Right renal pelvis (tissue), 4 donors: ENCODE measurements around the gene SKIC8. TPM values are rescaled to one million over a fixed set of nuclear protein-coding genes. Genes with fewer than 3 reads are reported as not detected.

ENCODE experiments used
- DNase-seq, 4 donors: peaks; one replicate each; pipeline ENCODE4 v3.0.0-alpha.2; 2013; ENCODE audit warnings: low read depth in 4 of 4, low spot score in 3 of 4, missing footprints in 1 of 4
- polyA plus RNA-seq, 4 donors: library from polyadenylated mRNA; unstranded; fragments of 120-200 nt; gene quantifications; one replicate each; pipeline ENCODE4 v1.2.1, GENCODE V29; 2013; ENCODE audit not compliant: insufficient read length in 4 of 4

Gene SKIC8
- polyA plus RNA-seq, 4 donors, result 97.3 to 105 (median 99.3) TPM

DNA sequence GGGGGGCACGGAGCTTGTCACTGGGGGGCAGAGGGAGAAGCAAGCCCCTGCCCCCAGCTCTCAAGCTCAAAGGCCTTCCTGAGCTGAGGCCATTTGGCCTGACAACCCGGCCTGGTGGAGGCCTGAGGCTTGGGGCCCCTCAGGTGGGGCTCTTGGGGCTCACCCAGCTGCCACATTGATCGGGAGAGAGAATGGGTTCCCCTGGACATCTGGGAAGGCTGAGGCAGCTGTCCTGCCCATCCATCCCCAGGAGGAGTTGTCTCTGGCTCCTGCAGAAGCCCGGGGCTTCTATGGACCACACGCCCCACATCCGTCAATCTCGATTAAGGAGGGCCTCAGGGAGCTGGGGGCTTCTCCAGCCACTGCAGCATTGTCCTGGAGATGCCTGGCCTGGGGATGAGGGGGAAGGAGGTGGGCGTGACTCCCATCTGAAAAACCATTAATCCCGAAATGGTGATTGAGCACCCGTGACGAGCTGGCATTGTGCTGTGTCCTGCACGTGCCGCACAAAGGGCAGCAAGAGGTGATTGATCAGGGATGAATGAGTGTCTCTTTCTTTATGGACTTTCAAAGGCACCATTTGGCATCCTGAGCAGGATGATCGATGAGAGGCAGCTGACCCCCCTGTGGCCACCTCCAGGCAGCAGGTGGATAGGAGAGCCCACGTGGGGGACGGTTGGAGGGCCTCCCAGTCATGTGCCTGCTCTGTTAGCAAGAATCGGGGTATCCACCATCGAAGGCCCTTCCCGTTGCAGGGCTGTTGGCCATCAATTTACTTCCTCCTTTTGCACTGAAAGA is 23.5 kb upstream of the SKIC8 start:
- DNase-seq, result no peak

DNA sequence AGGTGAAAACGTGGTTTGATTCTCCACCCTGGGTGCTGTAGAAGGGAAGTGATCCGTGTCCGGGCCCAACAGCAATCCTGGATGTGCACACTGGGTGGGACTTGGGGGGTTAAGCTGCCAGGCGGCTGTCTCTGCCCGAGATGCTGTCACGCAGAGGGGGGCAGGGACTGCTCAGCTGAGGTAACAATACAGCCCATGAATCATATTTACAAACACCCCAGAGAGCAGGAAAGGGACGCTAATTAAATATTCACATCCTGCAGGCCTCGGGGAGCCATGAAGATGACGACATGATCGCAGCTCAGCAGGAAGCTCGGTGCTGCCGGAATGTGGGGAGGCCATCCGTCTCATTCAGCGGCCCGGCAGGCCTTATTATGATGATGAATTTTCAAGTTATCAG is 22.8 kb upstream of the SKIC8 start:
- no peak for DNase-seq

DNA sequence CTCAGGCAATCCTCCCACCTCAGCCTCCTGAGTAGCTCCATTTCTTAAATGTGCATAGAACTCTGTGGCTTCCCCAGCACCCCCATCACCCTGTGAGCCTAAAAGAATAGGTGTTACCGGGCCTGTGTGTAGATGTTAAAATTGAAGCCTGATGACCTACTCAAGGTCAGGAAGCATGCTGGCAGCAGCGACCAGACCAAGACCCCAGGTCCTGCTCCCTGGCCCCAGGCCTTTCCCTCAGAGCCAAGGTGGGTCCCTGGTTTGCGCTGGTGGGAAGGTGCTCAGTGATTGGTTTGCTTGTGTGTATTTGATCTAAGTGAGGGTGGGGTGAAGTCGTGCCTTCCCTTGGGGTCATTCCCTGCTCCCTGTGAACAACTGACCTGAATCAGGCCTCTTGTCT is 22.4 kb upstream of the SKIC8 start:
- no peak for DNase-seq

DNA sequence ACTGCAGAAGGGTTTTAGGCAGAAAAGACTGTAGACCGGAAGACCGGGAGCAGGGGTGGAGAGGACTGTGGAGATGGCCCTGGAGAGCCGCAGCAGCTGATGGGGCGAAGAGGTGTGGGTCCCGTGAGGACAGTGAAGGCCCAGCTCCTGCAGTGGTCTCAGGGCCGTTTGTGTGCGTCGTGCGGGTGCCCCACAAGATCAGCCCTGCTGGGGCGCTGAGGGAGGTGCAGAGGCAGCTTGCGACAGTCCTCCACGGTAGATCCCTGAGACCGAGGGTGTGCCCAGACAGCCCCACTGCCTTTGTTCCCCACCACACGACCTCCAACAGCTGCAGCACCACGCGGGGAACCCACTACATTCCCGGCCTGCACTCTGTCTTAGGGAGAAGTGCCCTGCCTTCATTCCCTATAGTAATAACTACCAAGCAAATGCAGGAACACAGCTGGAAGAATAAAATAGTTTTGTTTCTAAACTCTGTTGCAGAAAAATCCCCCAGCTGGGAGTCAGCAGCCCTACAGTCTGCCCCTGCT is 21.7 kb upstream of the SKIC8 start:
- no peak for DNase-seq

DNA sequence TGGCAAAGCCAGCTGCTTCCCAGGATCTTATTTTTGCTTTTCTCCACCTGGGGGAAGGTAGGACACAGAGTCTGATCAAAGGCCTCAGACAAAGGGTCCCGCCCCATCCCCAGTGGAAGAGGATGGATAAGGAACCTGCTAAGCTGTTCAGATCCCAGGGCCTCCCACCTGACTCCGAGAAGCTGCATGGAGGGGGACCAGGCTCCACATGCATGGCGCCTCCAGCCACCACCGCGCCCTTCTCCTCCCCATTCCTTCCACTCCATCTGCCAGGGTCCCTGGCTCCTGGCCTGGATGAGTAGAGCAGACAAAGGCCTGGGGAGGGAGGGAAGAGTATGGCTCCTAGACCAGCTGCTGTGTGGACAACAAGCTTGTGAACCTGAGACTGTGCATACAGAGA is 20.8 kb upstream of the SKIC8 start:
- no peak for DNase-seq

DNA sequence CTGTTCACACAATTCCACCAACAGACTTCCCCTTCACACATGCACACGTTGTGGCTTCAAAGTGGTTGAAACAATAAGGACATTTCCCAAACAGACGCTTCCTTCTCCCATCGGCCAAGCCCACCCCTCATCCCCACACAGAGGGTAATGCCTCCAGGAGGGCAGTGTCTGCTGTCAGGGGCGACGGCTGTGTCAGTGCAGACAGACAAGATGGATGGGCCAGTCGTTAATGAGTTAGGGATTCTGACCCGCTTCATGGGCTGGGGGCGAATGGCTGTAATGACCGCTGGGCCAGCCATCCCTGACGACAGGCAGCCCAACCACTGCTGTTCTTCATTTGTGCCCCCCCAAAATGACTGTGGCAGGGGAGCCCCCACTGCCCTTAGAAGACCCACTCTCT is 20.2 kb upstream of the SKIC8 start:
- no peak for DNase-seq

DNA sequence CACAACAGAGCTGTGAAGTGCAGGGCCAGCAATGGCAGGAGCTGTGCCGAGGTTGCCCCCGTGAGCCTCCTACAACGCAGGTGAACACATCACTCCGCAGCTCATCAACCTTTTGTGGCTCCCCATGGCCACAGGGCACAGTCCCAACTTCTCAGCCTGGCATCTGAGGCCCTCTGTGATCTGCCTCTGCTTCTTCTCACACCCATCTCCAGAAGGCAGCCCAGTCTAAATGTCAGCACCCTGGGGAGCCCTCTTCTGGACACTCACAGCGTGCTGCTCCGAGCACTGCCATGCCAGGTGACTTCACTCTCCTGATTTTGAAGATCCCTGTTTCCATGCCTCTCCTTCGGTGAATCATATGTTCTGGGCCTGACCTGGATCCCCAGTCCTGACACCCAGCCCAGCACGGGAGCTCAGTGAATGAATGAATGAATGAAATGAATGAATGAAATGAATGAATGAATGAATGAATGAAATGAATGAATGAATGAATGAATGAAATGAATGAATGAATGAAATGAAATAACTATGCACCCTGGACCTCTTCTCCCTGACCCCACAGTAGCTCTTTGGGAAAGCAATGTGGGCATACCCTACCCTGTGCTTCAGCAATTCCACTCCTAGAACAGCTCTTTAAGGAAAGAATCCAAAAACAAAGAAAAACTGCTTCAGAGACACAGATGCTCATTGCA is 17.9 kb upstream of the SKIC8 start:
- no peak for DNase-seq

DNA sequence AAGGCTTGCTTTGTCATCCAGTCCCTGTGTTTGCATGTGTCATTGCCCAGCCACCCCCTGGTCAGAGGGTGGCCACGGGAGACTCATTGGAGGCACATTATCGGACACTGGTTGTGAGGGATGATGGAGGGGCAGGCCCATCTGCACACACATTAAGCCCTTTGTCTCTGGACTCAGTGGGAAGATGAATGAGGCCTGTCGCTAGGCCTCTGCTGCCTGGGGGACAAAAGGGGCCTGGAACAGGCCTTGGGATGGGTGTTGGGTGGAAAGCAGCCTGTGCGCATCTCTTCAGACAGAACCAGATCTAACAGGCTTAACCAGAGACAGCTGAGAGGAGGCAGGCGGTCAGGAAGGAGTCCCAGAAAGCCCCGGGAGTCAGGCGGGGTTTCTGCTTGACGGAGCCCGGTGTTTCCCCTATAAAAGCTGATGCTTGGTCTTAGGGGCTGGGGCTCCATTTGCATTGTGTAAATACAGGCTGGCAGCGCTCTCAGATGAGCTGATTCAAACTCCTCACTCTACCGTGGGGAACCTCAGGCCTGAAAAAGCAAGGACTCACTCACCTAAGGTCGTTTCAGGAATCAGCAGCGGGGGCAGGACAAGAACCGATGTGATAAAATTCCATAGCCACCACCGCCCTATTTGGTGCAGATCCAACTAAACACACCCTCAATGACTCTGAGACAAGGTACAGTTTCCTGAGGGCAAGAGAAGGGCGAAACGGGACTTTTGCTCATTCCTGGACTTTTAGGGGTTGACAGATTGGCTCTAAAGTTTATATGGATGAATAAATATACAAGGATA is 17.1 kb upstream of the SKIC8 start:
- peak in 1 of 4 donors; percentile 45 for DNase-seq

DNA sequence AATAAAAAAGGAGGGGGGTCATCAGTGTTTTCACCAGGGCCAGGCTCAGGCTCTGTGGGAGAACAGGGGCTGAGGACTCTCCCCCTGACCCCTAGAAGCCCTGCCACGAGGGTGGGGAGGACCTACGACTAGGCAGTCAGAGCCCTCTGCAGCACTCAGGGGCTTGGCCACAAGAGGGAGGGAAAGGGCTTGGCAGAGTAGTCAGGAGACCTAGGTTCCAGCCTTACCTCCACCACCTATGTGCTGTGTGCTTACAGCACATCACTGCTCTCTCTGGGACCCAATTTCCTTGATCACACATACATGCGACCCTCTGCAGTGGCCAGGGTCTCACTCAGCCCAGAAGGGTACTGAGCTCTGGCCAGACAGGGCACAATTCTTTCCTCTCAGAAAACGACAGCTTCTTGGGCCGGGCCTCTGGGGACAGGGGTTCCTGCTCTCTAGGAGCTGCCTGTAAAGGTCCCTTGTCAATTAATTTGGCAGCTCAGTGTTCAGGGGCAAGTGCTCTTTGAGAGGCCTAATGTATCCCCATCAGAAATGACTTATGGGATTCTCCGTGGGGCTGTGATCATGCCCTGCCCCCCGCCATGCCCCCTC is 16.4 kb upstream of the SKIC8 start:
- no peak for DNase-seq

DNA sequence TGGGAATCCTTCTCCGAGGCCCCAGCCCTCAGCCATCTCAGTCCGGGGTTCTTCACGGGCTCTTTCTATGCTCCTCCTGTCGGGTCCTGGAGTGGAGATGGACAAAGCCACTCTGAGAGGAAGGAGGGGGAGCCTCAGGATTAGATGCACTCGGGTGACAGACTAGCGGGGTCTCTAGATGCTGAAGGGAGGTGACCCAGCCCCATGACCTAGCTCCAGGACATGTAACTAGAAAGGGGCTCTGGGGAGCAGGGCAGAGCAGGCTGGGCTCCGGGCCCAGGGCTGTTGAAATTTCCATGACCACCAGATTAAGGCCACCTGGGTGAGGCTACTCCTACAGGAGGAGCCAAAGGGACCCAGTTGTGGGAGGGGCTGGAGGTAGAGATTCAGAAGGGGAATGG is 14.8 kb upstream of the SKIC8 start:
- no peak for DNase-seq

DNA sequence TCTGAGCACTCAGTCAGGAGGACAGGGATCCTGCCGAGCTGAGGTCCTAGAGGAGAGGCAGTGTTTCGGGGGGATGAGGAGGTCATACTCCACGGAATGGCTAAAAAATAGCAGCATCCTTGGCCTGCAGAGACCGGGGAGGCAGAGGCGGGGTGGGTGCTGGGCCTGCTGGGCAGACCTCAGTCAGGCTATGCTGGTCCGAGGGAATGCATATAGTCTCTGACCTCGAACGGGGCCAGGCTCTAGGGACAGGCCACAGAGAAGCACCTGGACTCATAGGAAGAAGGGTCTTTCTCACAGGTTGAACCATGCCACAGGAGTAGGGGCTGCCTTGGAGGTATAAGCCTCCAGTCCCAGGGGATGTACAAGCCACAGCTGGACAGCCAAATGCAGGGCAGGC is 14.0 kb upstream of the SKIC8 start:
- DNase-seq, result no peak

DNA sequence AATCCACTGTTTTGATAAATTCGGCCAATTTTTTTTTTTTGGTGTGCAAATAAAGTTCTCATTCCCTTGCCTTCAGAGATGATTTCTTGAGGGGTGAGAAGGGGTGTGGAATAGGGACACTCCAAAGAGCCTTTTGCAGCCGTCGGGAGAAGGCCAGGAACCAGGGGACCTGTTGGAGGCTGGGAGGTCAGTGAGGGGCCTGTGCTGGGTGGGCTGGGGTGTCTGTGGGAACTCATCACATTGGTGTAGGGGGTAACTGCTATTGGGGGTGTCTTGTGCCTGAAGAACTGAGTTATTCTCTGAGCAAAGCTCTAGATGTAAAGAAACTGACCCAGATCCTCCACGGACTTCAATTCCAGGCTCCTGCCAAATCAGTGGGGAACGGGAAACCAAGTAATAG is 13.5 kb upstream of the SKIC8 start:
- DNase-seq, result no peak

DNA sequence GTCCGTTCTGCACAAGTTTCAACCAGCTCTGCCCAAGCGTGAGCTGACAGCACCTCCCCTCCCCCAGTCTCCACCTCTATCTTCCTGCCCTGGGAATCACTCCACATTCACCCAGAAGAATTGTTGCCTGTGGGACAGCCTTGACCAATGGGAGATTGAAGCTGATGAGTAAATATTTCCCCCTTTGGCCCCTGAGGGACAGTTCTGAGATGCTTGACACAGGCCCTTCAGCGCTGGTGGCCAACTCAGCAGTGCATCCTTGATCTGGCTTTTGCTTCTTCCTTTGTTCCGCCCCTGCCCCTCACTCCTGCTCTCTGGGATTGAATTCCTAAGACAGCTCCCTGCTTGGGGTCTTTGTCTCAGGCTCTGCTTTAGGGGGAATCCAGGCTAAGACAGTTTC is 13.1 kb upstream of the SKIC8 start:
- DNase-seq, result no peak

DNA sequence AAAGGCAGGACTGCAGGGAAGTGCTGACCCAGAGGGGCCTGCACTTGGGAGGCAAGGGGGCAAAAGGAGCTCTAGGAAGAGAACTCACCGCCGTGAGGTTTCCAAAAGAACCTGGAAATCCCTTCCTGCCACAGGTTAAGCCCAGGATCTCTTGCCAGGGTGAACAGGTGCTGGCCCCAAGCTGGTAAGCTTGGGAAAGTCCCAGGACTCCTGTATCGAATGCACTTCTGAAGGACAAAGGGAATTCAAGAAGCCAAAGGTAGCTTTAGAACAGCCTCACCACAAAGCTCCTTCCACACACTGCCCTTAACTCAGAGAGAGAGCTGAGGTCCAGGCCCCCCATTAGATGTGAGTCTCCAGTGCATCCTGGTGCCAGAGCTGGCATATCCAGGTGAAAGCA is 11.9 kb upstream of the SKIC8 start:
- no peak for DNase-seq

DNA sequence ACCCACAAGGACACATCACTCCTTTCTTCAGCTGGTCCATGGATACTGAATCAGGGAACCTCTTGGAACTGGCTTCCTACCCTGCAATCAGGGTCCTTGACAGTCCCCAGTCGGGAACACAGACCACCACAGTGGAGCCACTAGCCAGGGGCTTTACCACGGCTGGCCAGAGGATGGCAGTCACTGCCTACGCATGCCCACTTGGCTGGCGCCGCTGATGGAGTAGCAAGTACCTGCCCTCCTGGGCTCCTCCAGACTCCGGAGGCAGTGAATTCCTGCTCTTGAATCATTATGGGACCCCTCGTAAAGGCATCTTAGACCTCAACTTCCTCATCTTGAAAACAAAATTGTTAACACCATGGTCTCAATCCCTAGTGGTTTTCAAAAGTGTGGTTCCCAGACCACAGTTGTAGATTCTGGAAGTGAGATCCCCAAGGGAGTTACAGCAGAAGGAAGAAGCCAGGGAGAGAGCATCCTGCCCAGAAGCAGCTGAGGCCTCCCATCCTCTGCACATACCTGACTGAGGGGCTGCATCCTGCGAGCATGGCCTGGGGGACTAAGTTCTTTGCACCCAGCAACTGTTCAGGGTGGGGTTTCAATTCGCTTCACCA is 9.1 kb upstream of the SKIC8 start:
- peak in 3 of 4 donors; percentile 38 to 55 (median 46) for DNase-seq

DNA sequence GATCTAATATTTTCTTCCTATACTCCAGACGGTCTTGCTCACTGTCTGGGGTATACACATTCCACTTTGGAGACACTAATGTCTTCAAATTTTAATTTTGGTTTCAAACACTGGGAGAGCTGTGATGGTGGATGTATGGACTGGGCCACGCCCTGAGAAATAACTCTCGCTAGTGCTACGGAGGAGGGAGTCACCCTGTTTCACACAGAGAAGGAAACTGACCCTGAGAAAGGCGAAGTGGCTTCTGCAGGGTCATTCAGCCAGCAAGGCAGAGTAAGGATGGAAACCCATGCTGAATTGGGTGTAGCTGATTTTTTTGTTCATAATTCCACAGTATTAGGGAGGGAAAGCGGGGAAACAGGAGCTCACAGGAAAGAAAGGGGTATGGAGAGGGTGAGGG is 8.6 kb upstream of the SKIC8 start:
- no peak for DNase-seq

DNA sequence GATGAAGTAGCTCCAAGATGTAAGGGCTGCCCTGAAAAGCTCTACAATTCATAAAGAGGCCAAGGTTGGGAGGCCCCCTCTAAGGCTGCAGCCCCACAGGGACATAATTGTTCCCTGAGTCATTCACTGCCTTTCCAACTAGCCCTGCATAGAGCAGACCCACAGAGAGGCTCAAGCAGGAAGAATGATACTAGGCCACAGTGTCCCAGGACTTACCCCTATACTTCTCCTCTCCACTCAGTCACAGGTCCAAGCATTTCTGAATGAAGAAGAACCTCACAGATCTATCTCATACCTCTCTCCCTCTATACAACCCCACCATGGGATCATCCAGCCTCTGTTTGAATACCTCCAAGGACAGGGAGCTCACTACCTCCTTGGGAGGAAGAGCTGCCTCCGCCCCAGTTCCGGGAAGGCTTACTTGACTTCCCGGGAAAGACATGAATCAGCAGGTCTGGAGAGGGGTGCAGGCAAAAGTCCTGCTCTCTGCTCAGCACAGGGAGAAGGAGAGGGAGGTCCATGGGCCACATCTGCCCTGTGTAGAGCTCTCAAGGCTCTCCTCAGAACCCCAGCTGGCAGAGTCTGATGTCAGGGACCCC is 6.9 kb upstream of the SKIC8 start:
- no peak for DNase-seq

DNA sequence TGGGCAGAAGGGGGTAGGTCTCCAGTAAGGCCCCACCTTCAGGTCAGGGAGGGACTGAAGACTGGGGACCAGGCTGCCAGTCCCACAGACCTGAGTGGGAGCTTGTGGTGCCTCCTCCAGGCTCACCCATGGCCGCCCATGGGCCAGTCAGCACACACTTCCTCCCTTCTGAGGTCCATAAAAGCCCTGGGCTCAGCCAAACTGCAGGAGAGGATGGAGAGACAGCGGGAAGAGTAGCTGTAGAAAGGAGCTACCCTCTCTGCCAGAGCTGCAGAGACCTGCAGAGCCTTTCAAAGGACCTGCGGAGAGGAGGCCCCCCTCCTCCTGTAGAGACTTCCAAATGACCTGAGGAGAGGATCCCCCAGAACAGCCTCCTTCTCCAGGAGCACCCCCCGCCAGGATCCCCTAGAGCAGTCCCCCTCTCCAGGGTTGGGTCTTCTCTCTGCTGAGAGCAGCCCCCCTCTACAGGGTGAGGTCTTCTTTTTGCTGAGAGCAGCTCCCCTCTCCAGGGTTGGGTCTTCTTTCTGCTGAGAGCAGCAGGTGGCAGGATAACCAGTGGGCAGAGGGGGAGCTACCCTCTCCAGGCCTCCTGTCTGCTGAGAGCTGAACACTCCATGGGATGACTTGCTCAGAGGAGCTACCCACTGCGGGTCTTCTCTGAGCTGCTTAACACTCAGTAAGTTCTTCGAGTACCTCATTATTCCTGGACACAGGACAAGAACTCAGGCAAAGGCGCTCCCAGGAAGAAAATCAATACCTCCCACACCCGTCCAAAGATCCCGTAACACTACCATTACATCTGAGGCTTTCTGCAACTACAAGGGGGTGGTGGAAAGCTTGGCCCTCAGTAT is 5.0 kb upstream of the SKIC8 start:
- no peak for DNase-seq
